Measurements from ENCODE around the gene LANCL2. TPM values are rescaled to one million over a fixed set of nuclear protein-coding genes. Genes with fewer than 3 reads are reported as not detected.

Gene LANCL2
- total RNA-seq, 6 donors from 2014 or later, result 4.6 to 19.9 (median 12.6) TPM

DNA sequence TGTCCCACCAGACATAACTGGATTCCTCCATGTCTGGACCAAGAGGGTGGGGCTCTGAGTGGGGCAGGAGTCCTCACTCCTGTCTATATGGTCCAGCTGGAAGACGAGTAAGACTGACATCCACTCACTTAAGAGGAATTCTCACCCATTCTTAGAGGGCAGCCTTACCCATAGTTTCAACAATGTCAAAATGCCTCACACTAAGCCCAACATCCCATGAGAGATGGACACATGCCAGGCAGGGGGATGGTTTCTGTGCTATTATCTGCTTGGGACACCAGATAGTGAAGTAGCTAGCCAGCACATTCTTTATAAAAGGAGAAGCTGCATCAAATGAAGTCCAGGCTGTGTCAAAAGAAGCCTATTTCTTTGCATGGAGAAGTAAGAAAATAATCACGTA, 4.7 kb upstream of the LANCL2 start:
- no peak overlapping the region for H3K27ac ChIP-seq
- 70 to 81% methylated on average over 2 of the region's 2 CpGs for WGBS, 2 donors
- H3K27me3 ChIP-seq, result no peaks in the 10 kb centered on the region
- DNase-seq (no peak), ATAC-seq (ENCODE audit: low FRiP score in 2 of 2) (no peak)
- TF ChIP-seq, protein P1, sequence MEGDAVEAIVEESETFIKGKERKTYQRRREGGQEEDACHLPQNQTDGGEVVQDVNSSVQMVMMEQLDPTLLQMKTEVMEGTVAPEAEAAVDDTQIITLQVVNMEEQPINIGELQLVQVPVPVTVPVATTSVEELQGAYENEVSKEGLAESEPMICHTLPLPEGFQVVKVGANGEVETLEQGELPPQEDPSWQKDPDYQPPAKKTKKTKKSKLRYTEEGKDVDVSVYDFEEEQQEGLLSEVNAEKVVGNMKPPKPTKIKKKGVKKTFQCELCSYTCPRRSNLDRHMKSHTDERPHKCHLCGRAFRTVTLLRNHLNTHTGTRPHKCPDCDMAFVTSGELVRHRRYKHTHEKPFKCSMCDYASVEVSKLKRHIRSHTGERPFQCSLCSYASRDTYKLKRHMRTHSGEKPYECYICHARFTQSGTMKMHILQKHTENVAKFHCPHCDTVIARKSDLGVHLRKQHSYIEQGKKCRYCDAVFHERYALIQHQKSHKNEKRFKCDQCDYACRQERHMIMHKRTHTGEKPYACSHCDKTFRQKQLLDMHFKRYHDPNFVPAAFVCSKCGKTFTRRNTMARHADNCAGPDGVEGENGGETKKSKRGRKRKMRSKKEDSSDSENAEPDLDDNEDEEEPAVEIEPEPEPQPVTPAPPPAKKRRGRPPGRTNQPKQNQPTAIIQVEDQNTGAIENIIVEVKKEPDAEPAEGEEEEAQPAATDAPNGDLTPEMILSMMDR (IDR thresholded peaks at IDR 0.05), result no peak
- no peak for TF ChIP-seq EP300 (IDR thresholded peaks at IDR 0.05)
- TF ChIP-seq POLR2AphosphoS5 (IDR thresholded peaks at IDR 0.05), result no peak
- no peak for TF ChIP-seq POLR2A (IDR thresholded peaks at IDR 0.05)
- no peaks in the 10 kb centered on the region for H3K9me3 ChIP-seq
- no peaks in the 10 kb centered on the region for H3K36me3 ChIP-seq
- H3K4me1 ChIP-seq, result peaks cover 6 to 12% (median 7%) of the 10 kb centered on the region in 4 donors
- H3K4me3 ChIP-seq, result no peak overlapping the region

DNA sequence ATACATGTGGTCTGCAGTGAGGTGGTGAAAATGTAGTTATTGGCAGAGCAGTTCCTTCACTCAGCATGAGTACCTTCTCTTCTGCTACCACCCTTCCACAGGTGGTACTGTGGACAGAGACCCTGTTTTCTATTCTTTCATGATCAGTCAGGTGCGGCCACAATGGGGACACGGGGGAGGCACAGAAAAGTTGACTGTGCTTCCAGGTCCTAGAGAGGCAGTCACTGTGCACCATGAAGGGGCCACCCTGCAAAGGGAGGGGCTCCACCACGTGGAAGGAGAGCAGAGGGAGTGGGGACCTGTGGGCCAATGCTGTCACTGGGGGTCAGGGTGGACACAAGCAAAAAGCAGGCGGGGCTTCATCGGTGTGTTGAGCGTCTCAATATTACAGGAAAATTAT, 3.6 kb upstream of the LANCL2 start:
- no peak for TF ChIP-seq POLR2A (IDR thresholded peaks at IDR 0.05)
- TF ChIP-seq POLR2AphosphoS5 (IDR thresholded peaks at IDR 0.05), result no peak
- TF ChIP-seq EP300 (IDR thresholded peaks at IDR 0.05), result no peak
- TF ChIP-seq, protein P1 (IDR thresholded peaks at IDR 0.05), result no peak
- Histone ChIP-seq H3K27ac (no peak overlapping the region), H3K4me1 (peaks cover 6 to 12% (median 7%) of the 10 kb centered on the region in 4 donors), H3K36me3 (no peaks in the 10 kb centered on the region), H3K9me3 (no peaks in the 10 kb centered on the region), H3K4me3 (no peak overlapping the region), H3K27me3 (no peaks in the 10 kb centered on the region)
- ATAC-seq (ENCODE audit: low FRiP score in 2 of 2) (no peak), DNase-seq (no peak)
- WGBS, 2 donors, result 78 to 81% methylated on average over 6 of the region's 6 CpGs

DNA sequence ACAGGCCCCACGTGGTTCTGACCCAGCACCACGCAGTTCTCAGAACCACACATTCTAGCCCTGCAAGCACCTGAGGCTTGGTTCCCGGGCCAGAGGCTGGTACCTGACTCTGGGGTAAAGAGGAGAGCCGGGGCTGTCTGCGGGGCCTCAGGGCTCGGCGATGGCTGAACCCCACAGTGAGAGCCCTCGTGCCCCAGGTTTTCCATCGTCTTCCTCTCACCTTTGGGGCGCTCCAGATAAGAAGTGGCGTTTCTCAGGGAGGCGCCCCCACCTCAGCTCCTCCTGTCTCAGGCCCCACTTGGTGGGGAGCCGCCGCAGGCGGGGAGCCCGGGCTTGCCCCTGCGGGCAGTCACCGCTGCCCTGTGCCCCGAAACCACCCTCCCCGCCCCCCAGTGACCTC, 2.2 kb upstream of the LANCL2 start:
- Histone ChIP-seq H3K27me3 (no peaks in the 10 kb centered on the region), H3K9me3 (no peaks in the 10 kb centered on the region), H3K27ac (no peak overlapping the region), H3K36me3 (no peaks in the 10 kb centered on the region), H3K4me1 (peaks cover 15 to 26% (median 17%) of the 10 kb centered on the region in 4 donors), H3K4me3 (no peak overlapping the region)
- WGBS, 2 donors, result 89 to 93% methylated on average over 19 to 20 of the region's 20 CpGs
- TF ChIP-seq EP300 (IDR thresholded peaks at IDR 0.05) (no peak), POLR2A (IDR thresholded peaks at IDR 0.05) (no peak), POLR2AphosphoS5 (IDR thresholded peaks at IDR 0.05) (no peak)
- TF ChIP-seq, protein P1 (IDR thresholded peaks at IDR 0.05), result no peak
- DNase-seq, result peak in 1 of 2 donors; percentile 49
- no peak for ATAC-seq (ENCODE audit: low FRiP score in 2 of 2)

DNA sequence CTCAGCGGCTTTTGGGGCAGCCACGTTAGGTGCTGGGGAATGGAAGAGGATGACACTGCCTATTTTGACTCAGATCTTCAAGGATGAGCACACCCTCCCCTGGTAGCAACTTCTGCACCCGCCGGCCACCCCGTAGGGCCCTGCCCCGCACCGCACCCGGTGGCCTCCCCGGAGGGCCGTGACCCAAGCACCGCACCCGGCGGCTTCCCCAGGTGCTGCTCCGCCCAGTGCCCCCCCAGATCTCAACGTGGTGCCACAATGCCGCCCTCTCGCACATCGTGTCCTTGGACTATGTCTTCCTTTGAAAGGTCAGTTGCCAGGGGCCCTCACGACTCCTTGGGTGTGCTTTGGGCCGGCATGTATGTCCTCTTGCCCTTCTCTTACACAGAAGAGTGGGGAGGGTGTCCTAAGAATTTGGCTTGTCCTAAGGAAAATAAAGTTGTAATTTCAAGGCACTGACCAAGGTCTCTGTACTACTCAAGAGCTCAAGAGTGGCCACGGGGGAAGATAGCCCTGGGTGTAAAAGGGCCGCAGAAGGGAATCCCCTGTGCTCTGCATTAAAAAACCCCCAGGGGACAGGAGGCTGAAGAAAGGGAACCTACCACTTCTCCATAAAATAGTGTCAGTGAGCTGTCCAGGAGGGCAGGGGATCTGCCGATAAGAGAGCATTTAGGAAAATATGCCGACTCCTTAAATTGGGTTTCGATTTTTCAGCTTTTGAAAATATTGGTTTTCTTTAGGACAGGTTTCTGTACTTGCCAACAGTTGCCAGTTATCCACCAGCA, 1.6 kb upstream of the LANCL2 start:
- no peaks in the 10 kb centered on the region for H3K9me3 ChIP-seq
- DNase-seq, result peak in 1 of 2 donors; percentile 76
- H3K36me3 ChIP-seq, result no peaks in the 10 kb centered on the region
- H3K4me1 ChIP-seq, result peaks cover 15 to 28% (median 17%) of the 10 kb centered on the region in 4 donors
- WGBS, 2 donors, result 86 to 87% methylated on average over 21 to 25 of the region's 25 CpGs
- TF ChIP-seq POLR2A (IDR thresholded peaks at IDR 0.05) (no peak), POLR2AphosphoS5 (IDR thresholded peaks at IDR 0.05) (no peak), EP300 (IDR thresholded peaks at IDR 0.05) (no peak)
- TF ChIP-seq, protein P1 (IDR thresholded peaks at IDR 0.05), result no peak
- ATAC-seq (ENCODE audit: low FRiP score in 2 of 2), result no peak
- H3K27ac ChIP-seq, result no peak overlapping the region
- H3K4me3 ChIP-seq, result no peak overlapping the region
- no peaks in the 10 kb centered on the region for H3K27me3 ChIP-seq
